Testis (tissue), 2 donors: ENCODE data around the gene IFI27L2.

Experiments
- CTCF ChIP-seq, 3 experiments: fragments of 450-650 bp in 2 of 3; fragments of 200-600 bp in 1 of 3; sonication (generic) in 1 of 3; IDR thresholded peaks; one replicate each; pipeline ENCODE4 v1.5.1; 2016 to 2019; ENCODE audit warnings: antibody characterized with exemption in 3 of 3, mild to moderate bottlenecking in 2 of 3, moderate library complexity in 1 of 3
- POLR2A ChIP-seq: fragments of 450-650 bp; IDR thresholded peaks from one replicate; pipeline ENCODE4 v1.6.1; 2017; ENCODE audit warnings: antibody characterized with exemption, mild to moderate bottlenecking, moderate library complexity

- TF ChIP-seq CTCF (IDR thresholded peaks at IDR 0.05): no peak
- TF ChIP-seq POLR2A: no peak
These were observed 3.1 kb downstream of the IFI27L2 start for GRCh38 chr14:94126419-94126677.
